Liver (tissue), 3 donors: Measurements from ENCODE around the gene TMEM129.

Source experiments
- ATF3 ChIP-seq: IDR thresholded peaks from 2 replicates; pipeline ENCODE4 v1.6.1; 2016; ENCODE audit warnings: antibody characterized with exemption
- CTCF ChIP-seq: fragments of 150-350 bp; IDR thresholded peaks from 2 replicates; pipeline ENCODE4 v1.5.1; 2017; ENCODE audit warnings: improper control_type of control experiment, low read depth, low read length; ENCODE audit not compliant: missing input control
- FOXA2 ChIP-seq: IDR thresholded peaks from 2 replicates; pipeline ENCODE4 v1.6.1; 2016; ENCODE audit warnings: antibody characterized with exemption
- GABPA ChIP-seq, 2 donors: IDR thresholded peaks in 1 of 2; conservative IDR thresholded peaks in 1 of 2; 2 replicates each; pipeline ENCODE4 v1.6.1; 2016; ENCODE audit warnings: antibody characterized with exemption in 2 of 2, mild to moderate bottlenecking in 1 of 2, moderate library complexity in 1 of 2
- JUND ChIP-seq, 2 donors: IDR thresholded peaks; 2 replicates each; pipeline ENCODE4 v1.6.1; 2016; ENCODE audit warnings: antibody characterized with exemption in 2 of 2
- RAD21 ChIP-seq, 2 donors: IDR thresholded peaks; 2 replicates each; pipeline ENCODE4 v1.6.1; 2016; ENCODE audit warnings: antibody characterized with exemption in 2 of 2, mild to moderate bottlenecking in 2 of 2
- REST ChIP-seq: IDR thresholded peaks from 2 replicates; pipeline ENCODE4 v1.6.1; 2016; ENCODE audit warnings: antibody characterized with exemption, mild to moderate bottlenecking
- RXRA ChIP-seq, 2 donors: IDR thresholded peaks; 2 replicates each; pipeline ENCODE4 v1.6.1; 2017 to 2018; ENCODE audit warnings: antibody characterized with exemption in 2 of 2, mild to moderate bottlenecking in 1 of 2
- SP1 ChIP-seq: IDR thresholded peaks from 2 replicates; pipeline ENCODE4 v1.6.1; 2018; ENCODE audit warnings: antibody characterized with exemption, mild to moderate bottlenecking
- TAF1 ChIP-seq: conservative IDR thresholded peaks from 2 replicates; pipeline ENCODE4 v1.6.1; 2016; ENCODE audit warnings: antibody characterized with exemption, mild to moderate bottlenecking
- YY1 ChIP-seq: IDR thresholded peaks from 2 replicates; pipeline ENCODE4 v1.6.1; 2016; ENCODE audit warnings: antibody characterized with exemption, mild to moderate bottlenecking
- TF ChIP-seq, protein P1 (sequence below): IDR thresholded peaks from 2 replicates; pipeline ENCODE4 v1.6.1; 2016; ENCODE audit warnings: antibody characterized with exemption
- TF ChIP-seq, protein P2 (sequence below): IDR thresholded peaks from 2 replicates; pipeline ENCODE4 v1.6.1; 2016; ENCODE audit warnings: antibody characterized with exemption
- donor health status: healthy.
- donor health status: healthy.

DNA sequence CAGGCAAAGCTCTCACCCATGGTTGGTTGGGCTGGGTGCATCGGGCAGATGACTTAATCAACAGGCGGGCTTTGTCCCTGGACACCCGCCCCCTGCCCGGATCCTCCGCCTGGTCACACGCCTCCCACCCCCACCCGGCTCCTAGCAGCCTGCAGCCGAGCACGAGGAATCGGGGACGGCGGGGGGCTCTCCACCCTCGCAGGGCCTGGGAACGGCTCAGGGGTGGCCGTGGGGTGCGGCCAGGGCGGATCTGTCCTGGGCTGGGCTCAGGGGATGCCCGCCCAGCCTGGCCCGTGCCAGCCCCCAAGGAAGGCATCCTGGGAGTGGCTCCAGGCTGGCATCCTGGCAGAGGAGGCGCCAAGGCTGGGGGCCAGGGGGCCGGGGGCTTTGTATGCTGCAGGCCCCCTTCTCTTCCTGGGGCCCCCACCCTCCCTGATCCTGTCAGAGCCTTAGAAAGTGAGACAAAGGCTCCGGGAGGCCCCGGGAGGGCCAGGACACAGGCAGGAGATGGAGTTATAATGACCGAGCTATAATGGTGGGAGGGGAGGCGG lies 39.5 kb upstream of the TMEM129 start:
- TF ChIP-seq CTCF: no peak
- TF ChIP-seq RXRA (IDR thresholded peaks at IDR 0.05): no peak
- TF ChIP-seq, protein P1, sequence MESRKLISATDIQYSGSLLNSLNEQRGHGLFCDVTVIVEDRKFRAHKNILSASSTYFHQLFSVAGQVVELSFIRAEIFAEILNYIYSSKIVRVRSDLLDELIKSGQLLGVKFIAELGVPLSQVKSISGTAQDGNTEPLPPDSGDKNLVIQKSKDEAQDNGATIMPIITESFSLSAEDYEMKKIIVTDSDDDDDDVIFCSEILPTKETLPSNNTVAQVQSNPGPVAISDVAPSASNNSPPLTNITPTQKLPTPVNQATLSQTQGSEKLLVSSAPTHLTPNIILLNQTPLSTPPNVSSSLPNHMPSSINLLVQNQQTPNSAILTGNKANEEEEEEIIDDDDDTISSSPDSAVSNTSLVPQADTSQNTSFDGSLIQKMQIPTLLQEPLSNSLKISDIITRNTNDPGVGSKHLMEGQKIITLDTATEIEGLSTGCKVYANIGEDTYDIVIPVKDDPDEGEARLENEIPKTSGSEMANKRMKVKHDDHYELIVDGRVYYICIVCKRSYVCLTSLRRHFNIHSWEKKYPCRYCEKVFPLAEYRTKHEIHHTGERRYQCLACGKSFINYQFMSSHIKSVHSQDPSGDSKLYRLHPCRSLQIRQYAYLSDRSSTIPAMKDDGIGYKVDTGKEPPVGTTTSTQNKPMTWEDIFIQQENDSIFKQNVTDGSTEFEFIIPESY: no peak
- no peak for TF ChIP-seq JUND (IDR thresholded peaks at IDR 0.05)
- TF ChIP-seq SP1: no peak
- TF ChIP-seq RAD21 (IDR thresholded peaks at IDR 0.05): no peak
- TF ChIP-seq REST: no peak
- TF ChIP-seq FOXA2: no peak
- TF ChIP-seq, protein P2, sequence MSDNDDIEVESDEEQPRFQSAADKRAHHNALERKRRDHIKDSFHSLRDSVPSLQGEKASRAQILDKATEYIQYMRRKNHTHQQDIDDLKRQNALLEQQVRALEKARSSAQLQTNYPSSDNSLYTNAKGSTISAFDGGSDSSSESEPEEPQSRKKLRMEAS: no peak
- no peak for TF ChIP-seq TAF1
- TF ChIP-seq YY1: no peak
- TF ChIP-seq ATF3: no peak
- TF ChIP-seq GABPA (IDR thresholded peaks at IDR 0.05 in 1 of 2, conservative IDR thresholded peaks at IDR 0.05 in 1 of 2): no peak
